Epithelial cell of proximal tubule (primary cell): ENCODE results near the gene RASD1. TPM values are rescaled to one million over a fixed set of nuclear protein-coding genes. Genes with fewer than 3 reads are reported as not detected.
"Not testable (repeated sequence)": the region's sequence is repeated elsewhere in the genome, so short reads cannot be mapped to it uniquely, and the experiment has no call there.

Experiments
- DNase-seq: peaks from one replicate; pipeline ENCODE4 v3.0.0-alpha.2; 2011; ENCODE audit warnings: low read depth
- H3K4me3 ChIP-seq: 2 replicates; pipeline ENCODE4 v1.5.1; 2011; ENCODE audit warnings: low read depth, mild to moderate bottlenecking, low read length
- CTCF ChIP-seq: conservative IDR thresholded peaks from 2 replicates; pipeline ENCODE4 v1.5.1; 2012; ENCODE audit warnings: low read depth, mild to moderate bottlenecking, low read length
- total RNA-seq: library from RNA; depleted of rRNA; stranded (reverse); fragments of >200 nt; gene quantifications from 2 replicates; pipeline ENCODE4 v1.2.3, GENCODE V29; 2015

Gene RASD1
- total RNA-seq, 1 donor from 2014 or later = 1.2 TPM

GRCh38 chr17:17462048-17462824 is 34.0 kb downstream of the RASD1 start:
- no peak for DNase-seq
- no peak for TF ChIP-seq CTCF
- no peak overlapping the region for H3K4me3 ChIP-seq

- H3K4me3 ChIP-seq = no peak overlapping the region
- no peak for TF ChIP-seq CTCF
- no peak for DNase-seq
Observed at GRCh38 chr17:17460038-17460437, 36.2 kb downstream of the RASD1 start.

GRCh38 chr17:17457680-17458079 is 38.5 kb downstream of the RASD1 start:
- no peak overlapping the region for H3K4me3 ChIP-seq
- no peak for TF ChIP-seq CTCF
- no peak for DNase-seq

- no peak for TF ChIP-seq CTCF
- H3K4me3 ChIP-seq = no peak overlapping the region
- DNase-seq = no peak
Observed at GRCh38 chr17:17456251-17456650, 39.9 kb downstream of the RASD1 start.

- no peak overlapping the region for H3K4me3 ChIP-seq
- TF ChIP-seq CTCF = no peak
- DNase-seq = no peak
Observed at GRCh38 chr17:17455173-17455572, 41.0 kb downstream of the RASD1 start.

GRCh38 chr17:17454700-17455099 is 41.5 kb downstream of the RASD1 start:
- not testable (repeated sequence) for H3K4me3 ChIP-seq, DNase-seq

GRCh38 chr17:17454276-17454675 is 41.9 kb downstream of the RASD1 start:
- DNase-seq = no peak
- TF ChIP-seq CTCF = no peak
- H3K4me3 ChIP-seq = no peak overlapping the region
